ENCODE results near the gene HRH3.

The HRH3 gene

GRCh38 chr20:62168061-62168460, 52.0 kb downstream of the HRH3 start:
- Histone ChIP-seq H3K9ac (ENCODE audit: low read depth, low read length) (no peak overlapping the region), H3K9me3 (ENCODE audit: control insufficient read depth, insufficient read depth, low read length) (no peaks in the 10 kb centered on the region), H3K4me1 (ENCODE audit: insufficient read depth, low read length) (no peaks in the 10 kb centered on the region), H3K36me3 (ENCODE audit: insufficient read depth, low read length) (peaks cover 4% of the 10 kb centered on the region; the same call in 1 of the 2 replicates)

GRCh38 chr20:62167474-62167873, 52.6 kb downstream of the HRH3 start:
- peaks cover 4% of the 10 kb centered on the region; the same call in 1 of the 2 replicates for H3K36me3 ChIP-seq (ENCODE audit: insufficient read depth, low read length)
- H3K9ac ChIP-seq (ENCODE audit: low read depth, low read length): no peak overlapping the region
- H3K9me3 ChIP-seq (ENCODE audit: control insufficient read depth, insufficient read depth, low read length): no peaks in the 10 kb centered on the region
- H3K4me1 ChIP-seq (ENCODE audit: insufficient read depth, low read length): no peaks in the 10 kb centered on the region

GRCh38 chr20:62165762-62166399, 54.2 kb downstream of the HRH3 start:
- Histone ChIP-seq H3K9ac (ENCODE audit: low read depth, low read length) (no peak overlapping the region), H3K9me3 (ENCODE audit: control insufficient read depth, insufficient read depth, low read length) (no peaks in the 10 kb centered on the region), H3K36me3 (ENCODE audit: insufficient read depth, low read length) (peaks cover 6% of the 10 kb centered on the region), H3K4me1 (ENCODE audit: insufficient read depth, low read length) (no peaks in the 10 kb centered on the region)

All from ES-I3 (cell line).